HCT116 (cell line): ENCODE measurements around the gene MCTP2.

Experiments used
- CEBPB ChIP-seq: IDR thresholded peaks from 2 replicates; pipeline ENCODE4 v1.6.1; 2012; ENCODE audit warnings: low read depth
- EZH2 ChIP-seq: fragments of 200-600 bp; sonication (generic); IDR thresholded peaks from 2 replicates; pipeline ENCODE4 v1.6.1; 2017; ENCODE audit warnings: antibody characterized with exemption, mixed run types
- EZH2phosphoT487 ChIP-seq: fragments of 200-600 bp; IDR thresholded peaks from 2 replicates; pipeline ENCODE4 v1.6.1; 2018; ENCODE audit warnings: antibody characterized with exemption, borderline replicate concordance
- JUND ChIP-seq: IDR thresholded peaks from 2 replicates; pipeline ENCODE4 v1.6.1; 2012
- POLR2A ChIP-seq: IDR thresholded peaks from 2 replicates; pipeline ENCODE4 v1.7.0; 2011; ENCODE audit warnings: borderline replicate concordance; ENCODE audit not compliant: insufficient read depth, insufficient read length; ENCODE audit errors: extremely low read depth
- POLR2AphosphoS5 ChIP-seq: IDR thresholded peaks from 2 replicates; pipeline ENCODE4 v1.6.1; 2011; ENCODE audit warnings: mild to moderate bottlenecking, low read depth, low read length, moderate library complexity
- RAD21 ChIP-seq: IDR thresholded peaks from 2 replicates; pipeline ENCODE4 v1.6.1; 2012; ENCODE audit warnings: low read depth, mild to moderate bottlenecking
- SP1 ChIP-seq: IDR thresholded peaks from 2 replicates; pipeline ENCODE4 v1.6.1; 2012; ENCODE audit warnings: low read depth
- ZFX ChIP-seq: fragments of 450-650 bp; IDR thresholded peaks from 2 replicates; pipeline ENCODE4 v1.6.1; 2017
- ZNF274 ChIP-seq: fragments of 200-500 bp; sonication (Bioruptor generic); IDR thresholded peaks from 2 replicates; pipeline ENCODE4 v1.6.1; 2014; ENCODE audit warnings: mild to moderate bottlenecking, low read depth, low read length, inconsistent platforms
- TF ChIP-seq, protein P1 (sequence below): IDR thresholded peaks from 2 replicates; pipeline ENCODE4 v1.6.1; 2012
- TF ChIP-seq, protein P2 (sequence below), 3 experiments: fragments of 200-600 bp in 1 of 3; sonication (generic) in 1 of 3; IDR thresholded peaks in 2 of 3; conservative IDR thresholded peaks in 1 of 3; 2 replicates each; pipeline ENCODE4 v1.5.1; 2012 to 2017; ENCODE audit warnings: low read depth in 2 of 3, low read length in 2 of 3, antibody characterized with exemption in 1 of 3, borderline replicate concordance in 1 of 3, control low read depth in 1 of 3, mild to moderate bottlenecking in 1 of 3, mixed read lengths in 1 of 3, mixed run types in 1 of 3, moderate library complexity in 1 of 3; ENCODE audit not compliant: insufficient read depth in 1 of 3
- TF ChIP-seq, protein P3 (sequence below): IDR thresholded peaks from 2 replicates; pipeline ENCODE4 v1.6.1; 2012; ENCODE audit warnings: low read depth

DNA sequence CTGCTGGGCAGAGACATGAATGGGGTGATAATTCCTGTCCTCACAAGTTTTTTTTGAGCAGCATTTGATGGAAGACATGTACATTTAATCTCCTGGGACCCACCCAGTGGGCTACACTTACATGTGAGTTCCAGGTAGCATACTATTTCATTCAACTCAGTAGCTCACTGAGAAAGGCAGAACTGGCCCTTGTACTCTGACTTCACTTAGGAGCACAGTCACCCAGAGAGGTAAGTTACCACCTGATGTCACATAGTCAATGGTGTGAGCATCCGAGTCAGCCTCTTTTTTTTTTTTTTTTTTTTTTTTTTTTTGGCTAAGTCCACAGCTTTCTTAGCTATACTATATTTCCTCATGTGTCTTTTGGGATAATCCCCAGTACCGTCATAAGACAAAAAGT, 32.7 kb upstream of the MCTP2 start:
- TF ChIP-seq, protein P1, sequence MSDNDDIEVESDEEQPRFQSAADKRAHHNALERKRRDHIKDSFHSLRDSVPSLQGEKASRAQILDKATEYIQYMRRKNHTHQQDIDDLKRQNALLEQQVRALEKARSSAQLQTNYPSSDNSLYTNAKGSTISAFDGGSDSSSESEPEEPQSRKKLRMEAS, result no peak
- TF ChIP-seq POLR2A, result no peak
- TF ChIP-seq, protein P2, sequence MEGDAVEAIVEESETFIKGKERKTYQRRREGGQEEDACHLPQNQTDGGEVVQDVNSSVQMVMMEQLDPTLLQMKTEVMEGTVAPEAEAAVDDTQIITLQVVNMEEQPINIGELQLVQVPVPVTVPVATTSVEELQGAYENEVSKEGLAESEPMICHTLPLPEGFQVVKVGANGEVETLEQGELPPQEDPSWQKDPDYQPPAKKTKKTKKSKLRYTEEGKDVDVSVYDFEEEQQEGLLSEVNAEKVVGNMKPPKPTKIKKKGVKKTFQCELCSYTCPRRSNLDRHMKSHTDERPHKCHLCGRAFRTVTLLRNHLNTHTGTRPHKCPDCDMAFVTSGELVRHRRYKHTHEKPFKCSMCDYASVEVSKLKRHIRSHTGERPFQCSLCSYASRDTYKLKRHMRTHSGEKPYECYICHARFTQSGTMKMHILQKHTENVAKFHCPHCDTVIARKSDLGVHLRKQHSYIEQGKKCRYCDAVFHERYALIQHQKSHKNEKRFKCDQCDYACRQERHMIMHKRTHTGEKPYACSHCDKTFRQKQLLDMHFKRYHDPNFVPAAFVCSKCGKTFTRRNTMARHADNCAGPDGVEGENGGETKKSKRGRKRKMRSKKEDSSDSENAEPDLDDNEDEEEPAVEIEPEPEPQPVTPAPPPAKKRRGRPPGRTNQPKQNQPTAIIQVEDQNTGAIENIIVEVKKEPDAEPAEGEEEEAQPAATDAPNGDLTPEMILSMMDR (IDR thresholded peaks at IDR 0.05 in 2 of 3, conservative IDR thresholded peaks at IDR 0.05 in 1 of 3; ENCODE audit: borderline replicate concordance in 1 of 3, insufficient read depth in 1 of 3, low read depth in 2 of 3, low read length in 2 of 3), result no peak
- TF ChIP-seq EZH2phosphoT487, result no peak
- TF ChIP-seq POLR2AphosphoS5, result no peak
- no peak for TF ChIP-seq RAD21
- no peak for TF ChIP-seq SP1
- TF ChIP-seq, protein P3, sequence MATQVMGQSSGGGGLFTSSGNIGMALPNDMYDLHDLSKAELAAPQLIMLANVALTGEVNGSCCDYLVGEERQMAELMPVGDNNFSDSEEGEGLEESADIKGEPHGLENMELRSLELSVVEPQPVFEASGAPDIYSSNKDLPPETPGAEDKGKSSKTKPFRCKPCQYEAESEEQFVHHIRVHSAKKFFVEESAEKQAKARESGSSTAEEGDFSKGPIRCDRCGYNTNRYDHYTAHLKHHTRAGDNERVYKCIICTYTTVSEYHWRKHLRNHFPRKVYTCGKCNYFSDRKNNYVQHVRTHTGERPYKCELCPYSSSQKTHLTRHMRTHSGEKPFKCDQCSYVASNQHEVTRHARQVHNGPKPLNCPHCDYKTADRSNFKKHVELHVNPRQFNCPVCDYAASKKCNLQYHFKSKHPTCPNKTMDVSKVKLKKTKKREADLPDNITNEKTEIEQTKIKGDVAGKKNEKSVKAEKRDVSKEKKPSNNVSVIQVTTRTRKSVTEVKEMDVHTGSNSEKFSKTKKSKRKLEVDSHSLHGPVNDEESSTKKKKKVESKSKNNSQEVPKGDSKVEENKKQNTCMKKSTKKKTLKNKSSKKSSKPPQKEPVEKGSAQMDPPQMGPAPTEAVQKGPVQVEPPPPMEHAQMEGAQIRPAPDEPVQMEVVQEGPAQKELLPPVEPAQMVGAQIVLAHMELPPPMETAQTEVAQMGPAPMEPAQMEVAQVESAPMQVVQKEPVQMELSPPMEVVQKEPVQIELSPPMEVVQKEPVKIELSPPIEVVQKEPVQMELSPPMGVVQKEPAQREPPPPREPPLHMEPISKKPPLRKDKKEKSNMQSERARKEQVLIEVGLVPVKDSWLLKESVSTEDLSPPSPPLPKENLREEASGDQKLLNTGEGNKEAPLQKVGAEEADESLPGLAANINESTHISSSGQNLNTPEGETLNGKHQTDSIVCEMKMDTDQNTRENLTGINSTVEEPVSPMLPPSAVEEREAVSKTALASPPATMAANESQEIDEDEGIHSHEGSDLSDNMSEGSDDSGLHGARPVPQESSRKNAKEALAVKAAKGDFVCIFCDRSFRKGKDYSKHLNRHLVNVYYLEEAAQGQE, result no peak
- no peak for TF ChIP-seq EZH2
- no peak for TF ChIP-seq ZFX
- no peak for TF ChIP-seq JUND
- no peak for TF ChIP-seq CEBPB
- no peak for TF ChIP-seq ZNF274
